SKM-1 (cell line): ENCODE measurements around the gene CMSS1.

Source experiments
- DNase-seq: peaks from one replicate; lab custom pipeline; 2025; ENCODE audit not compliant: unreplicated experiment; lab: John Stamatoyannopoulos, UW

The CMSS1 gene

GRCh38 chr3:100010087-100010417 lies 192.4 kb downstream of the CMSS1 start:
- no peak for DNase-seq

- DNase-seq = no peak
These were observed 201.1 kb downstream of the CMSS1 start for GRCh38 chr3:100018806-100019205.

- no peak for DNase-seq
These were observed 202.1 kb downstream of the CMSS1 start for GRCh38 chr3:100019719-100020118.

- no peak for DNase-seq
These were observed 203.4 kb downstream of the CMSS1 start for GRCh38 chr3:100020876-100021644.

GRCh38 chr3:100022506-100022905 lies 204.8 kb downstream of the CMSS1 start:
- DNase-seq = no peak

- no peak for DNase-seq
These were observed 205.5 kb downstream of the CMSS1 start for GRCh38 chr3:100023150-100023549.

- no peak for DNase-seq
These were observed 205.9 kb downstream of the CMSS1 start for GRCh38 chr3:100023595-100023994.

GRCh38 chr3:100024520-100025303 lies 207.1 kb downstream of the CMSS1 start:
- DNase-seq = no peak

- DNase-seq = no peak
These were observed 209.7 kb downstream of the CMSS1 start for GRCh38 chr3:100027321-100027720.

- no peak for DNase-seq
These were observed 211.4 kb downstream of the CMSS1 start for GRCh38 chr3:100029052-100029451.

GRCh38 chr3:100029689-100030088 lies 212.0 kb downstream of the CMSS1 start:
- DNase-seq = no peak

GRCh38 chr3:100030346-100030745 lies 212.7 kb downstream of the CMSS1 start:
- no peak for DNase-seq

GRCh38 chr3:100030914-100031425 lies 213.3 kb downstream of the CMSS1 start:
- DNase-seq = no peak

- DNase-seq = no peak
These were observed 214.6 kb downstream of the CMSS1 start for GRCh38 chr3:100032243-100032642.

GRCh38 chr3:100033184-100033583 lies 215.5 kb downstream of the CMSS1 start:
- DNase-seq = no peak

- no peak for DNase-seq
These were observed 216.3 kb downstream of the CMSS1 start for GRCh38 chr3:100033903-100034471.

GRCh38 chr3:100039075-100039474 lies 221.4 kb downstream of the CMSS1 start:
- no peak for DNase-seq

- DNase-seq = no peak
These were observed 223.0 kb downstream of the CMSS1 start for GRCh38 chr3:100040451-100041225.

- DNase-seq = no peak
These were observed 223.7 kb downstream of the CMSS1 start for GRCh38 chr3:100041328-100041749.

- no peak for DNase-seq
These were observed 224.7 kb downstream of the CMSS1 start for GRCh38 chr3:100042166-100042981.
